NB4 (cell line): ENCODE results near the gene UBR1.

ENCODE experiments used
- MYC ChIP-seq: IDR thresholded peaks from 2 replicates; pipeline ENCODE4 v1.6.1; 2011; ENCODE audit warnings: low read depth, low read length
- POLR2A ChIP-seq: IDR thresholded peaks from 2 replicates; pipeline ENCODE4 v1.6.1; 2011; ENCODE audit warnings: mild to moderate bottlenecking; ENCODE audit not compliant: insufficient read length; ENCODE audit errors: extremely low read depth
- TF ChIP-seq, protein P1 (sequence below): IDR thresholded peaks from one replicate; pipeline ENCODE4 v1.5.1; 2012; ENCODE audit warnings: low read depth, low read length

DNA sequence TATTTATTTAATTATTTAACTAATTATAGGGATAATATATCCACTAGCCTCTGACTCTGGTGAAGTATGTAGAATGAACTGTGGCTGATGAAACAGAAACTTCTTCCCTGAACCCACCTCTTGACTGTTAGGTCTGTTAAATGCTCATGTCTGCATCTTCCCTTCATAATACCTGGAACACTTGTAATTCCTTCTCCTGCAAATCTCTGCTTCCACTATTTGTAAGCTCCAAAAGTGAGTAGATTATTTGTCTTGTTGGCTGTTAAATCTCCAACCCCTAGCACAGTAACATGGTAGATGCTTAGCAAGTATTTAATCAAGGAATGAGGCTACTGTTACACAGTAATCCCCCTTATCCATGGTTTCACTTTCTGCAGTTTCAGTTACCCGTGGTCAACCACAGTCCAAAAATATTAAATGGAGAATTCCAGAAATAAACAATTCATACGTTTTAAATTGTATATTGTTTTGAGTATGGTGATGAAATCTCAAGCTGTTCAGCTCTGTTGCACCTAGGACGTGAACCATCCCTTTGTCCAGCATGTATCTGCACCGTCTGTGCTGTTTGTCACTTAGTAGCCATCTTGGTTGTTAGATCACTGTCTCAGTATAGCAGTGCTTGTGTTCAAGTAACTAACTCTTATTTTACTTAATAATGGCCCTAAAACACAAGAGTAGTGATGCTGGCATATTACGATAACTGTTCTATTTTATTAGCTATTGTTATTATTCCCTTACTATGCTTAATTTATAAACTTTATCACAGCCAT is 190.9 kb downstream of the UBR1 start:
- TF ChIP-seq MYC, result no peak
- TF ChIP-seq, protein P1, sequence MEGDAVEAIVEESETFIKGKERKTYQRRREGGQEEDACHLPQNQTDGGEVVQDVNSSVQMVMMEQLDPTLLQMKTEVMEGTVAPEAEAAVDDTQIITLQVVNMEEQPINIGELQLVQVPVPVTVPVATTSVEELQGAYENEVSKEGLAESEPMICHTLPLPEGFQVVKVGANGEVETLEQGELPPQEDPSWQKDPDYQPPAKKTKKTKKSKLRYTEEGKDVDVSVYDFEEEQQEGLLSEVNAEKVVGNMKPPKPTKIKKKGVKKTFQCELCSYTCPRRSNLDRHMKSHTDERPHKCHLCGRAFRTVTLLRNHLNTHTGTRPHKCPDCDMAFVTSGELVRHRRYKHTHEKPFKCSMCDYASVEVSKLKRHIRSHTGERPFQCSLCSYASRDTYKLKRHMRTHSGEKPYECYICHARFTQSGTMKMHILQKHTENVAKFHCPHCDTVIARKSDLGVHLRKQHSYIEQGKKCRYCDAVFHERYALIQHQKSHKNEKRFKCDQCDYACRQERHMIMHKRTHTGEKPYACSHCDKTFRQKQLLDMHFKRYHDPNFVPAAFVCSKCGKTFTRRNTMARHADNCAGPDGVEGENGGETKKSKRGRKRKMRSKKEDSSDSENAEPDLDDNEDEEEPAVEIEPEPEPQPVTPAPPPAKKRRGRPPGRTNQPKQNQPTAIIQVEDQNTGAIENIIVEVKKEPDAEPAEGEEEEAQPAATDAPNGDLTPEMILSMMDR, result no peak
- no peak for TF ChIP-seq POLR2A
